Astrocyte (in vitro differentiated cells and primary cell): ENCODE results near the gene ULBP2.
"Not testable (repeated sequence)": the region's sequence is repeated elsewhere in the genome, so short reads cannot be mapped to it uniquely, and the experiment has no call there.

Experiments used
- CTCF ChIP-seq: IDR thresholded peaks from 2 replicates; pipeline ENCODE4 v1.5.1; 2011; ENCODE audit warnings: low read depth, mild to moderate bottlenecking, inconsistent platforms, low read length, moderate library complexity; ENCODE audit not compliant: insufficient read depth
- EZH2 ChIP-seq: IDR thresholded peaks from 2 replicates; pipeline ENCODE4 v1.6.1; 2012; ENCODE audit warnings: mild to moderate bottlenecking, low read length, inconsistent platforms; ENCODE audit not compliant: insufficient read depth

DNA sequence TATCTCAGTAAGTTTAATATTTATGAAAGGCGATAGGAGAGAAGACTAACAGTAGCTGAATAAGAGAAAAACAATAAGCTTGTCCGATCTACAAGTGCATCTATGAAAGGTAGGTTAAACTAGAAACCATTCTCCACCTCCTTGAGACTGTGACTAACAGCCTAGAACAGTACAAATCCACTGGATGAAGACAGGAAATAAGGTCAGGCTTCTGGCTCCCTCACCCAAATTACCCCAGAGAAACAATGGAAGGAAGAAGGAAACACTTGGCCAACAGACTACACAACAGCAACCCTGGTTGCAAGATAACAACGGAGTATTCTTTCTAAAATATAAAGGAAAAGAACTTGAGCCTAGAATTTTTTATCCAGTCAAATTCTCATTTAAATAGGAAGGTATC is 16.3 kb downstream of the ULBP2 start:
- not testable (repeated sequence) for TF ChIP-seq CTCF, EZH2
